ENCODE measurements around the gene SSTR5. TPM values are rescaled to one million over a fixed set of nuclear protein-coding genes. Genes with fewer than 3 reads are reported as not detected.

The SSTR5 gene
- total and polyA plus RNA-seq, 2 of the 4 experiments (the other 2 are of a cell fraction), result not detected

DNA sequence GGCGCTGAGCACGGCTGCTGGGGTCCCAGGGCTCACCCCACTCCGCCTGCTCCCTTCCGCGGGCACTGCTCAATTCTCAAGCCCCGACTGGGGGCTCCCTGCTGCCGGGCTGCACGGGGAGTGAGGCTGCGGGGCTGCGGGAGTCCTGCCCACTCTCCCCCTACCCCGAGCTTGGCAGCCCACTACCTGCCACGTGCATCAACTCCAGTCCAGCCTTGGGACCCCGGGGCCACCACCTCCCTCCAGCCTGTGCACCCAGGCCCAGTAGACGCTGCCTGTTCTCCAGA, 43.3 kb upstream of the SSTR5 start:
- Histone ChIP-seq H3K9ac (ENCODE audit: low read depth, low read length) (no peak overlapping the region), H2BK15ac (ENCODE audit: low read depth, low read length) (no peak overlapping the region), H3K23ac (ENCODE audit: low read depth, low read length) (no peak overlapping the region), H3K9me1 (ENCODE audit: insufficient read depth, low read length) (no peaks in the 10 kb centered on the region), H4K20me1 (ENCODE audit: insufficient read depth, low read length) (peaks cover 2% of the 10 kb centered on the region), H2BK5ac (ENCODE audit: low read depth, low read length, poor library complexity, severe bottlenecking) (no peak overlapping the region), H2AK9ac (replicated peaks; ENCODE audit: low read depth, low read length, poor library complexity) (no peak overlapping the region), H3K4me1 (ENCODE audit: control insufficient read depth, insufficient read depth, low read length) (no peaks in the 10 kb centered on the region), H4K91ac (ENCODE audit: insufficient read depth, low read depth, low read length) (no peak overlapping the region), H3K4me3 (ENCODE audit: insufficient read depth, low read depth, low read length) (no peak overlapping the region), H4K8ac (ENCODE audit: low read depth in 2 of 2, low read length in 2 of 2) (no peak overlapping the region), H3K9me3 (ENCODE audit: control insufficient read depth, insufficient read depth, low read length) (no peaks in the 10 kb centered on the region; the same call in 1 of the 2 replicates), H3K27me3 (ENCODE audit: control insufficient read depth, insufficient read depth, low read length) (peaks cover 18% of the 10 kb centered on the region; the same call in 1 of the 2 replicates), H3K4ac (ENCODE audit: low read depth, low read length) (no peak overlapping the region), H3K18ac (ENCODE audit: low read depth, low read length) (no peak overlapping the region), H3K79me1 (ENCODE audit: low read depth in 1 of 2, low read length in 2 of 2) (no peaks in the 10 kb centered on the region), H3K27ac (ENCODE audit: insufficient read depth, low read length) (no peak overlapping the region), H4K5ac (ENCODE audit: low read depth, low read length) (no peak overlapping the region), H2AFZ (replicated peaks; ENCODE audit: low read length, poor library complexity) (no peak overlapping the region), H3K4me2 (ENCODE audit: low read depth, low read length) (no peak overlapping the region), H3K36me3 (ENCODE audit: control insufficient read depth, insufficient read depth, low read length) (no peaks in the 10 kb centered on the region), H2BK120ac (ENCODE audit: low read depth, low read length) (no peak overlapping the region), H2AK5ac (ENCODE audit: low read depth, low read length) (no peak overlapping the region), H3K14ac (replicated peaks; ENCODE audit: low read depth, low read length) (no peak overlapping the region), H3K56ac (ENCODE audit: extremely low read depth, insufficient read depth, low read length) (no peak overlapping the region), H2BK20ac (ENCODE audit: low read depth, low read length) (no peak overlapping the region)
- ATAC-seq (ENCODE audit: low read depth) (no peak), DNase-seq (no peak)
- intact Hi-C loops (cut with micrococcal nuclease), result no loop called here
- CTCF ChIA-PET, result no interaction called here
- POLR2A ChIA-PET (ENCODE audit: unreplicated experiment), result no interaction called here
- TF ChIP-seq, protein P1, sequence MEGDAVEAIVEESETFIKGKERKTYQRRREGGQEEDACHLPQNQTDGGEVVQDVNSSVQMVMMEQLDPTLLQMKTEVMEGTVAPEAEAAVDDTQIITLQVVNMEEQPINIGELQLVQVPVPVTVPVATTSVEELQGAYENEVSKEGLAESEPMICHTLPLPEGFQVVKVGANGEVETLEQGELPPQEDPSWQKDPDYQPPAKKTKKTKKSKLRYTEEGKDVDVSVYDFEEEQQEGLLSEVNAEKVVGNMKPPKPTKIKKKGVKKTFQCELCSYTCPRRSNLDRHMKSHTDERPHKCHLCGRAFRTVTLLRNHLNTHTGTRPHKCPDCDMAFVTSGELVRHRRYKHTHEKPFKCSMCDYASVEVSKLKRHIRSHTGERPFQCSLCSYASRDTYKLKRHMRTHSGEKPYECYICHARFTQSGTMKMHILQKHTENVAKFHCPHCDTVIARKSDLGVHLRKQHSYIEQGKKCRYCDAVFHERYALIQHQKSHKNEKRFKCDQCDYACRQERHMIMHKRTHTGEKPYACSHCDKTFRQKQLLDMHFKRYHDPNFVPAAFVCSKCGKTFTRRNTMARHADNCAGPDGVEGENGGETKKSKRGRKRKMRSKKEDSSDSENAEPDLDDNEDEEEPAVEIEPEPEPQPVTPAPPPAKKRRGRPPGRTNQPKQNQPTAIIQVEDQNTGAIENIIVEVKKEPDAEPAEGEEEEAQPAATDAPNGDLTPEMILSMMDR (conservative IDR thresholded peaks at IDR 0.05; ENCODE audit: low read depth, low read length), result no peak
- TF ChIP-seq, protein P2, sequence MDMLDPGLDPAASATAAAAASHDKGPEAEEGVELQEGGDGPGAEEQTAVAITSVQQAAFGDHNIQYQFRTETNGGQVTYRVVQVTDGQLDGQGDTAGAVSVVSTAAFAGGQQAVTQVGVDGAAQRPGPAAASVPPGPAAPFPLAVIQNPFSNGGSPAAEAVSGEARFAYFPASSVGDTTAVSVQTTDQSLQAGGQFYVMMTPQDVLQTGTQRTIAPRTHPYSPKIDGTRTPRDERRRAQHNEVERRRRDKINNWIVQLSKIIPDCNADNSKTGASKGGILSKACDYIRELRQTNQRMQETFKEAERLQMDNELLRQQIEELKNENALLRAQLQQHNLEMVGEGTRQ (IDR thresholded peaks at IDR 0.05; ENCODE audit: low read depth, low read length), result no peak
- no peak for TF ChIP-seq MAFK (IDR thresholded peaks at IDR 0.05; ENCODE audit: low read depth, low read length)
- no peak for TF ChIP-seq NFE2L2 (IDR thresholded peaks at IDR 0.05; ENCODE audit: low read depth, low read length)
- TF ChIP-seq, protein P3, sequence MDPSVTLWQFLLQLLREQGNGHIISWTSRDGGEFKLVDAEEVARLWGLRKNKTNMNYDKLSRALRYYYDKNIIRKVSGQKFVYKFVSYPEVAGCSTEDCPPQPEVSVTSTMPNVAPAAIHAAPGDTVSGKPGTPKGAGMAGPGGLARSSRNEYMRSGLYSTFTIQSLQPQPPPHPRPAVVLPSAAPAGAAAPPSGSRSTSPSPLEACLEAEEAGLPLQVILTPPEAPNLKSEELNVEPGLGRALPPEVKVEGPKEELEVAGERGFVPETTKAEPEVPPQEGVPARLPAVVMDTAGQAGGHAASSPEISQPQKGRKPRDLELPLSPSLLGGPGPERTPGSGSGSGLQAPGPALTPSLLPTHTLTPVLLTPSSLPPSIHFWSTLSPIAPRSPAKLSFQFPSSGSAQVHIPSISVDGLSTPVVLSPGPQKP (IDR thresholded peaks at IDR 0.05; ENCODE audit: borderline replicate concordance, low read depth, low read length), result no peak
- no peak for TF ChIP-seq RAD21 (IDR thresholded peaks at IDR 0.05; ENCODE audit: low read length)
- TF ChIP-seq RFX5 (IDR thresholded peaks at IDR 0.05; ENCODE audit: low read depth, low read length), result no peak
- no peak for TF ChIP-seq CHD1 (IDR thresholded peaks at IDR 0.05; ENCODE audit: low read depth, low read length)
- no peak for TF ChIP-seq RCOR1 (IDR thresholded peaks at IDR 0.05; ENCODE audit: insufficient replicate concordance, low read length)
- no TSS peak for BruUV-seq (replicated peaks)
- in situ Hi-C loops (cut with MboI; ENCODE audit: low sequenced_read_pairs), result no loop called here
- 50% methylated on average over 7 of the region's 14 CpGs; no CpG with 5 or more reads in 1 of the 2 experiments for WGBS, 2 experiments (ENCODE audit: extremely low coverage in 2 of 2, insufficient read length in 1 of 2)
- dilution Hi-C loops (cut with HindIII; ENCODE audit: low sequenced_read_pairs, unreplicated experiment), result no loop called here

Data from IMR-90 (cell line).